GM23338 (cell line): ENCODE measurements around the gene TSTD2. TPM values are rescaled to one million over a fixed set of nuclear protein-coding genes. Genes with fewer than 3 reads are reported as not detected.

Experiments used
- ATAC-seq: fragments of 200-7000 bp; cut with Tn5 transposase; 3 replicates; pipeline ENCODE4 v1.9.1; 2020
- DNase-seq: peaks from one replicate; pipeline ENCODE4 v3.0.0-alpha.2; 2015; ENCODE audit warnings: low spot score
- H2AFZ ChIP-seq: fragments of 200-600 bp; sonication (generic); 2 replicates; pipeline ENCODE4 v1.8.0; 2016; ENCODE audit warnings: antibody characterized with exemption, mild to moderate bottlenecking, moderate library complexity
- H3F3A ChIP-seq: fragments of 200-600 bp; sonication (generic); replicated peaks from 2 replicates; pipeline ENCODE4 v1.8.0; 2017; ENCODE audit warnings: antibody characterized with exemption, mixed run types, low read depth
- H3K27ac ChIP-seq: fragments of 200-600 bp; sonication (generic); 2 replicates; pipeline ENCODE4 v1.6.1; 2016; ENCODE audit warnings: low read depth
- H3K27me3 ChIP-seq: fragments of 200-600 bp; sonication (generic); 2 replicates; pipeline ENCODE4 v1.8.0; 2016; ENCODE audit warnings: mild to moderate bottlenecking, mixed run types, moderate library complexity; ENCODE audit not compliant: insufficient read depth
- H3K36me3 ChIP-seq: fragments of 200-600 bp; sonication (generic); 2 replicates; pipeline ENCODE4 v1.8.0; 2016; ENCODE audit warnings: mild to moderate bottlenecking; ENCODE audit not compliant: insufficient read depth
- H3K4me1 ChIP-seq: fragments of 200-600 bp; sonication (generic); 2 replicates; pipeline ENCODE4 v1.8.0; 2016; ENCODE audit warnings: mild to moderate bottlenecking, moderate library complexity; ENCODE audit not compliant: insufficient read depth
- H3K4me2 ChIP-seq: fragments of 200-600 bp; sonication (generic); 2 replicates; pipeline ENCODE4 v1.7.1; 2017; ENCODE audit warnings: mixed run types
- H3K4me3 ChIP-seq: fragments of 200-600 bp; sonication (generic); 2 replicates; pipeline ENCODE4 v1.6.1; 2016; ENCODE audit warnings: mixed run types
- H3K79me2 ChIP-seq: fragments of 200-600 bp; sonication (generic); replicated peaks from 2 replicates; pipeline ENCODE4 v1.8.0; 2017; ENCODE audit warnings: mild to moderate bottlenecking; ENCODE audit not compliant: insufficient read depth
- H3K9me2 ChIP-seq: fragments of 200-600 bp; sonication (generic); 2 replicates; pipeline ENCODE4 v1.8.0; 2017; ENCODE audit not compliant: insufficient read depth
- H4K20me1 ChIP-seq: fragments of 200-600 bp; sonication (generic); replicated peaks from 2 replicates; pipeline ENCODE4 v1.8.0; 2017; ENCODE audit warnings: mild to moderate bottlenecking; ENCODE audit not compliant: insufficient read depth
- H3K27ac Mint-ChIP-seq: 2 replicates; pipeline ENCODE4 v1.8.0; 2020; ENCODE audit warnings: inconsistent platforms, mild to moderate bottlenecking, moderate library complexity, mixed read lengths
- H3K27me3 Mint-ChIP-seq: 3 replicates; pipeline ENCODE4 v1.8.0; 2022; ENCODE audit warnings: low read depth, mild to moderate bottlenecking, moderate library complexity, mixed read lengths, inconsistent platforms; ENCODE audit not compliant: insufficient read depth, poor library complexity
- H3K36me3 Mint-ChIP-seq: 3 replicates; pipeline ENCODE4 v1.8.0; 2021; ENCODE audit warnings: low read depth, mild to moderate bottlenecking, inconsistent platforms, moderate library complexity, mixed read lengths
- H3K4me1 Mint-ChIP-seq: 3 replicates; pipeline ENCODE4 v1.8.0; 2020; ENCODE audit warnings: mild to moderate bottlenecking, inconsistent platforms, mixed read lengths
- H3K4me3 Mint-ChIP-seq: 3 replicates; pipeline ENCODE4 v1.8.0; 2021; ENCODE audit warnings: moderate library complexity, mild to moderate bottlenecking, inconsistent platforms, mixed read lengths
- H3K9me3 Mint-ChIP-seq: 3 replicates; pipeline ENCODE4 v1.8.0; 2020; ENCODE audit warnings: moderate library complexity, mild to moderate bottlenecking, inconsistent platforms, mixed read lengths
- CREB1 ChIP-seq: fragments of 250-450 bp; sonication (Bioruptor Pico); IDR thresholded peaks from 2 replicates; pipeline ENCODE4 v1.5.0; 2020; ENCODE audit warnings: low read depth, mild to moderate bottlenecking, moderate library complexity
- EZH2 ChIP-seq: fragments of 200-600 bp; sonication (generic); IDR thresholded peaks from one replicate; pipeline ENCODE4 v1.8.0; 2017; ENCODE audit warnings: antibody characterized with exemption, mild to moderate bottlenecking, low read depth; ENCODE audit not compliant: unreplicated experiment
- EZH2phosphoT487 ChIP-seq: fragments of 200-600 bp; sonication (generic); IDR thresholded peaks from one replicate; pipeline ENCODE4 v1.8.1; 2018; ENCODE audit warnings: antibody characterized with exemption; ENCODE audit not compliant: unreplicated experiment
- JUNB ChIP-seq: IDR thresholded peaks from one replicate; pipeline ENCODE4 v1.6.1; 2016; ENCODE audit warnings: antibody characterized with exemption; ENCODE audit not compliant: unreplicated experiment
- NANOG ChIP-seq: IDR thresholded peaks from 2 replicates; pipeline ENCODE4 v1.6.1; 2016; ENCODE audit warnings: antibody characterized with exemption, borderline replicate concordance
- POLR2AphosphoS5 ChIP-seq: IDR thresholded peaks from 2 replicates; pipeline ENCODE4 v1.6.1; 2016; ENCODE audit warnings: antibody characterized with exemption, low read depth
- STAT1 ChIP-seq: IDR thresholded peaks from one replicate; pipeline ENCODE4 v1.6.1; 2016; ENCODE audit warnings: antibody characterized with exemption; ENCODE audit not compliant: unreplicated experiment
- ZNF114 ChIP-seq: fragments of 250-450 bp; sonication (Bioruptor Pico); IDR thresholded peaks from 2 replicates; pipeline ENCODE4 v1.5.0; 2020; ENCODE audit warnings: mild to moderate bottlenecking, moderate library complexity
- ZNF331 ChIP-seq: fragments of 250-450 bp; sonication (Bioruptor Pico); IDR thresholded peaks from 2 replicates; pipeline ENCODE4 v1.5.0; 2020; ENCODE audit warnings: low read depth, mild to moderate bottlenecking, moderate library complexity
- polyA plus RNA-seq: library from polyadenylated mRNA; unstranded; fragments of >200 nt; fragmentation: Nextera tagmentation; extraction: Ambion mirVana; gene quantifications from 2 replicates; pipeline ENCODE4 v1.2.1, GENCODE V29; 2016
- total RNA-seq: library from RNA; depleted of rRNA; stranded (reverse); fragments of >200 nt; shearing (Covaris generic); gene quantifications from 2 replicates; pipeline ENCODE4 v1.2.3, GENCODE V29; 2014
- TF ChIP-seq, protein P1 (sequence below): fragments of 250-450 bp; sonication (Bioruptor Pico); IDR thresholded peaks from 2 replicates; pipeline ENCODE4 v1.5.0; 2020; ENCODE audit warnings: mild to moderate bottlenecking, moderate library complexity
- TF ChIP-seq, protein P2 (sequence below), 2 experiments: fragments of 200-600 bp in 1 of 2; sonication (generic) in 1 of 2; conservative IDR thresholded peaks; 2 replicates each; pipeline versions ENCODE4 v1.5.1 to v1.6.1; 2016 to 2017; ENCODE audit warnings: antibody characterized with exemption in 2 of 2, low read depth in 2 of 2, mild to moderate bottlenecking in 2 of 2, moderate library complexity in 1 of 2
- TF ChIP-seq, protein P3 (sequence below): IDR thresholded peaks from one replicate; pipeline ENCODE4 v1.6.1; 2018; ENCODE audit warnings: antibody characterized with exemption; ENCODE audit not compliant: unreplicated experiment
- TF ChIP-seq, protein P4 (sequence below): IDR thresholded peaks from 2 replicates; pipeline ENCODE4 v1.6.1; 2016; ENCODE audit warnings: antibody characterized with exemption

TSTD2 gene
- total and polyA plus RNA-seq, 2 experiments from 2014 or later, result 8.5 to 21.8 TPM

GRCh38 chr9:97601228-97601898 is 31.8 kb downstream of the TSTD2 start:
- H3K9me2 ChIP-seq, result no peaks in the 10 kb centered on the region
- no peak overlapping the region for H3K27ac ChIP-seq
- TF ChIP-seq EZH2phosphoT487 (no peak), EZH2 (no peak), ZNF114 (CRISPR knock-in tag) (no peak), CREB1 (no peak), JUNB (no peak), NANOG (no peak), ZNF331 (CRISPR knock-in tag) (no peak), STAT1 (no peak), POLR2AphosphoS5 (no peak)
- TF ChIP-seq, protein P1, sequence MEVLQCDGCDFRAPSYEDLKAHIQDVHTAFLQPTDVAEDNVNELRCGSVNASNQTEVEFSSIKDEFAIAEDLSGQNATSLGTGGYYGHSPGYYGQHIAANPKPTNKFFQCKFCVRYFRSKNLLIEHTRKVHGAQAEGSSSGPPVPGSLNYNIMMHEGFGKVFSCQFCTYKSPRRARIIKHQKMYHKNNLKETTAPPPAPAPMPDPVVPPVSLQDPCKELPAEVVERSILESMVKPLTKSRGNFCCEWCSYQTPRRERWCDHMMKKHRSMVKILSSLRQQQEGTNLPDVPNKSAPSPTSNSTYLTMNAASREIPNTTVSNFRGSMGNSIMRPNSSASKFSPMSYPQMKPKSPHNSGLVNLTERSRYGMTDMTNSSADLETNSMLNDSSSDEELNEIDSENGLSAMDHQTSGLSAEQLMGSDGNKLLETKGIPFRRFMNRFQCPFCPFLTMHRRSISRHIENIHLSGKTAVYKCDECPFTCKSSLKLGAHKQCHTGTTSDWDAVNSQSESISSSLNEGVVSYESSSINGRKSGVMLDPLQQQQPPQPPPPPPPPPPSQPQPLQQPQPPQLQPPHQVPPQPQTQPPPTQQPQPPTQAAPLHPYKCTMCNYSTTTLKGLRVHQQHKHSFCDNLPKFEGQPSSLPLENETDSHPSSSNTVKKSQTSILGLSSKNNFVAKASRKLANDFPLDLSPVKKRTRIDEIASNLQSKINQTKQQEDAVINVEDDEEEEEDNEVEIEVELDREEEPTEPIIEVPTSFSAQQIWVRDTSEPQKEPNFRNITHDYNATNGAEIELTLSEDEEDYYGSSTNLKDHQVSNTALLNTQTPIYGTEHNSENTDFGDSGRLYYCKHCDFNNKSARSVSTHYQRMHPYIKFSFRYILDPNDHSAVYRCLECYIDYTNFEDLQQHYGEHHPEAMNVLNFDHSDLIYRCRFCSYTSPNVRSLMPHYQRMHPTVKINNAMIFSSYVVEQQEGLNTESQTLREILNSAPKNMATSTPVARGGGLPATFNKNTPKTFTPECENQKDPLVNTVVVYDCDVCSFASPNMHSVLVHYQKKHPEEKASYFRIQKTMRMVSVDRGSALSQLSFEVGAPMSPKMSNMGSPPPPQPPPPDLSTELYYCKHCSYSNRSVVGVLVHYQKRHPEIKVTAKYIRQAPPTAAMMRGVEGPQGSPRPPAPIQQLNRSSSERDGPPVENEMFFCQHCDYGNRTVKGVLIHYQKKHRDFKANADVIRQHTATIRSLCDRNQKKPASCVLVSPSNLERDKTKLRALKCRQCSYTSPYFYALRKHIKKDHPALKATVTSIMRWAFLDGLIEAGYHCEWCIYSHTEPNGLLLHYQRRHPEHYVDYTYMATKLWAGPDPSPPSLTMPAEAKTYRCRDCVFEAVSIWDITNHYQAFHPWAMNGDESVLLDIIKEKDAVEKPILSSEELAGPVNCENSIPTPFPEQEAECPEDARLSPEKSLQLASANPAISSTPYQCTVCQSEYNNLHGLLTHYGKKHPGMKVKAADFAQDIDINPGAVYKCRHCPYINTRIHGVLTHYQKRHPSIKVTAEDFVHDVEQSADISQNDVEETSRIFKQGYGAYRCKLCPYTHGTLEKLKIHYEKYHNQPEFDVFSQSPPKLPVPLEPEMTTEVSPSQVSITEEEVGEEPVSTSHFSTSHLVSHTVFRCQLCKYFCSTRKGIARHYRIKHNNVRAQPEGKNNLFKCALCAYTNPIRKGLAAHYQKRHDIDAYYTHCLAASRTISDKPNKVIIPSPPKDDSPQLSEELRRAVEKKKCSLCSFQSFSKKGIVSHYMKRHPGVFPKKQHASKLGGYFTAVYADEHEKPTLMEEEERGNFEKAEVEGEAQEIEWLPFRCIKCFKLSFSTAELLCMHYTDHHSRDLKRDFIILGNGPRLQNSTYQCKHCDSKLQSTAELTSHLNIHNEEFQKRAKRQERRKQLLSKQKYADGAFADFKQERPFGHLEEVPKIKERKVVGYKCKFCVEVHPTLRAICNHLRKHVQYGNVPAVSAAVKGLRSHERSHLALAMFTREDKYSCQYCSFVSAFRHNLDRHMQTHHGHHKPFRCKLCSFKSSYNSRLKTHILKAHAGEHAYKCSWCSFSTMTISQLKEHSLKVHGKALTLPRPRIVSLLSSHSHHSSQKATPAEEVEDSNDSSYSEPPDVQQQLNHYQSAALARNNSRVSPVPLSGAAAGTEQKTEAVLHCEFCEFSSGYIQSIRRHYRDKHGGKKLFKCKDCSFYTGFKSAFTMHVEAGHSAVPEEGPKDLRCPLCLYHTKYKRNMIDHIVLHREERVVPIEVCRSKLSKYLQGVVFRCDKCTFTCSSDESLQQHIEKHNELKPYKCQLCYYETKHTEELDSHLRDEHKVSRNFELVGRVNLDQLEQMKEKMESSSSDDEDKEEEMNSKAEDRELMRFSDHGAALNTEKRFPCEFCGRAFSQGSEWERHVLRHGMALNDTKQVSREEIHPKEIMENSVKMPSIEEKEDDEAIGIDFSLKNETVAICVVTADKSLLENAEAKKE (CRISPR knock-in tag), result no peak
- TF ChIP-seq, protein P2, sequence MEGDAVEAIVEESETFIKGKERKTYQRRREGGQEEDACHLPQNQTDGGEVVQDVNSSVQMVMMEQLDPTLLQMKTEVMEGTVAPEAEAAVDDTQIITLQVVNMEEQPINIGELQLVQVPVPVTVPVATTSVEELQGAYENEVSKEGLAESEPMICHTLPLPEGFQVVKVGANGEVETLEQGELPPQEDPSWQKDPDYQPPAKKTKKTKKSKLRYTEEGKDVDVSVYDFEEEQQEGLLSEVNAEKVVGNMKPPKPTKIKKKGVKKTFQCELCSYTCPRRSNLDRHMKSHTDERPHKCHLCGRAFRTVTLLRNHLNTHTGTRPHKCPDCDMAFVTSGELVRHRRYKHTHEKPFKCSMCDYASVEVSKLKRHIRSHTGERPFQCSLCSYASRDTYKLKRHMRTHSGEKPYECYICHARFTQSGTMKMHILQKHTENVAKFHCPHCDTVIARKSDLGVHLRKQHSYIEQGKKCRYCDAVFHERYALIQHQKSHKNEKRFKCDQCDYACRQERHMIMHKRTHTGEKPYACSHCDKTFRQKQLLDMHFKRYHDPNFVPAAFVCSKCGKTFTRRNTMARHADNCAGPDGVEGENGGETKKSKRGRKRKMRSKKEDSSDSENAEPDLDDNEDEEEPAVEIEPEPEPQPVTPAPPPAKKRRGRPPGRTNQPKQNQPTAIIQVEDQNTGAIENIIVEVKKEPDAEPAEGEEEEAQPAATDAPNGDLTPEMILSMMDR (conservative IDR thresholded peaks at IDR 0.05; ENCODE audit: low read depth in 2 of 2), result no peak
- TF ChIP-seq, protein P3, sequence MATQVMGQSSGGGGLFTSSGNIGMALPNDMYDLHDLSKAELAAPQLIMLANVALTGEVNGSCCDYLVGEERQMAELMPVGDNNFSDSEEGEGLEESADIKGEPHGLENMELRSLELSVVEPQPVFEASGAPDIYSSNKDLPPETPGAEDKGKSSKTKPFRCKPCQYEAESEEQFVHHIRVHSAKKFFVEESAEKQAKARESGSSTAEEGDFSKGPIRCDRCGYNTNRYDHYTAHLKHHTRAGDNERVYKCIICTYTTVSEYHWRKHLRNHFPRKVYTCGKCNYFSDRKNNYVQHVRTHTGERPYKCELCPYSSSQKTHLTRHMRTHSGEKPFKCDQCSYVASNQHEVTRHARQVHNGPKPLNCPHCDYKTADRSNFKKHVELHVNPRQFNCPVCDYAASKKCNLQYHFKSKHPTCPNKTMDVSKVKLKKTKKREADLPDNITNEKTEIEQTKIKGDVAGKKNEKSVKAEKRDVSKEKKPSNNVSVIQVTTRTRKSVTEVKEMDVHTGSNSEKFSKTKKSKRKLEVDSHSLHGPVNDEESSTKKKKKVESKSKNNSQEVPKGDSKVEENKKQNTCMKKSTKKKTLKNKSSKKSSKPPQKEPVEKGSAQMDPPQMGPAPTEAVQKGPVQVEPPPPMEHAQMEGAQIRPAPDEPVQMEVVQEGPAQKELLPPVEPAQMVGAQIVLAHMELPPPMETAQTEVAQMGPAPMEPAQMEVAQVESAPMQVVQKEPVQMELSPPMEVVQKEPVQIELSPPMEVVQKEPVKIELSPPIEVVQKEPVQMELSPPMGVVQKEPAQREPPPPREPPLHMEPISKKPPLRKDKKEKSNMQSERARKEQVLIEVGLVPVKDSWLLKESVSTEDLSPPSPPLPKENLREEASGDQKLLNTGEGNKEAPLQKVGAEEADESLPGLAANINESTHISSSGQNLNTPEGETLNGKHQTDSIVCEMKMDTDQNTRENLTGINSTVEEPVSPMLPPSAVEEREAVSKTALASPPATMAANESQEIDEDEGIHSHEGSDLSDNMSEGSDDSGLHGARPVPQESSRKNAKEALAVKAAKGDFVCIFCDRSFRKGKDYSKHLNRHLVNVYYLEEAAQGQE, result no peak
- TF ChIP-seq, protein P4, sequence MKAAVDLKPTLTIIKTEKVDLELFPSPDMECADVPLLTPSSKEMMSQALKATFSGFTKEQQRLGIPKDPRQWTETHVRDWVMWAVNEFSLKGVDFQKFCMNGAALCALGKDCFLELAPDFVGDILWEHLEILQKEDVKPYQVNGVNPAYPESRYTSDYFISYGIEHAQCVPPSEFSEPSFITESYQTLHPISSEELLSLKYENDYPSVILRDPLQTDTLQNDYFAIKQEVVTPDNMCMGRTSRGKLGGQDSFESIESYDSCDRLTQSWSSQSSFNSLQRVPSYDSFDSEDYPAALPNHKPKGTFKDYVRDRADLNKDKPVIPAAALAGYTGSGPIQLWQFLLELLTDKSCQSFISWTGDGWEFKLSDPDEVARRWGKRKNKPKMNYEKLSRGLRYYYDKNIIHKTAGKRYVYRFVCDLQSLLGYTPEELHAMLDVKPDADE, result no peak
- H3K4me1 ChIP-seq, result no peaks in the 10 kb centered on the region
- no peaks in the 10 kb centered on the region for H3F3A ChIP-seq
- Mint-ChIP-seq H3K4me3 (no peak overlapping the region), H3K27me3 (no peaks in the 10 kb centered on the region), H3K9me3 (no peaks in the 10 kb centered on the region), H3K4me1 (peaks cover 4% of the 10 kb centered on the region; the same call in 2 of the 3 replicates), H3K27ac (no peak overlapping the region), H3K36me3 (peaks cover 45% of the 10 kb centered on the region)
- no peak overlapping the region for H3K4me3 ChIP-seq
- ATAC-seq, result no peak
- no peaks in the 10 kb centered on the region for H3K79me2 ChIP-seq
- peaks cover 7% of the 10 kb centered on the region for H3K36me3 ChIP-seq
- 0 out of 2 replicates have a peak, but pooled peaks cover 3% of the 10 kb centered on the region for H4K20me1 ChIP-seq
- H3K4me2 ChIP-seq, result no peak overlapping the region
- DNase-seq, result no peak
- H3K27me3 ChIP-seq, result no peaks in the 10 kb centered on the region
- no peak overlapping the region for H2AFZ ChIP-seq
